ENCODE results near the gene COL4A2. TPM values are rescaled to one million over a fixed set of nuclear protein-coding genes. Genes with fewer than 3 reads are reported as not detected.

The COL4A2 gene
- total RNA-seq, 1 donor from 2014 or later = 511 TPM

DNA sequence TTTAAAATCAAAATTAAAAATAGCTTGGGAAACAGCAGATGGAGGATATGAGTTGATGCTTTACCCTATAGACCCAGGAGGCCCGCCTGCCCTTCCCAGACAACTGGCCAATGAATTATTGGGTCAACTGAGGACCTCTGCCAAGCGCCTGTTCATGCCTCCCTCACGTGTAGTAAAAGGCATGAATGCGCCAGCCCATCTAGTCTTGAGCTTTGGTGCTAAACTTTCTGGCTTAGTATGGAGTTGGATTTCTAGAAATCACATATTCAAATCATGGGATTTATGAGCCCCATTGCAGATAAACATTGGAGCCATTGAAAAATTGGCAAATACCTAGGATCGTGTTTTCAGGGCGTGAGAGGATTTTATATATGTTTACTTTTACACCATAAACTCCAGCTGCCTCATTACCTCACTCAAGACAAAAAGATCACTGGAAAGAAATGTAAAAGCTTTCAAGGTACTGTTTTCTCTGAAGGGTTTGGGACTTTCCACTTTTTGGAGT is 47.1 kb downstream of the COL4A2 start:
- no peak overlapping the region for H3K27ac ChIP-seq (ENCODE audit: low read depth, low read length)
- no peak overlapping the region for H3K9ac ChIP-seq (ENCODE audit: low read depth in 1 of 3, low read length in 3 of 3)
- peaks cover 0 to 5% (median 0%) of the 10 kb centered on the region in 3 donors for H3K27me3 ChIP-seq (ENCODE audit: control insufficient read depth in 3 of 3, insufficient read depth in 3 of 3, low read length in 3 of 3)
- H3K36me3 ChIP-seq (ENCODE audit: control insufficient read depth in 3 of 3, insufficient read depth in 3 of 3, low read length in 3 of 3) = peaks cover 0 to 3% (median 0%) of the 10 kb centered on the region in 3 donors
- H3K4me3 ChIP-seq (ENCODE audit: low read length in 3 of 3) = no peak overlapping the region
- H3K4me1 ChIP-seq (ENCODE audit: control insufficient read depth in 3 of 3, insufficient read depth in 3 of 3, low read length in 3 of 3) = peaks cover 6 to 24% (median 14%) of the 10 kb centered on the region in 3 donors
- H3K9me3 ChIP-seq (ENCODE audit: control insufficient read depth in 3 of 3, low read length in 3 of 3) = no peaks in the 10 kb centered on the region

DNA sequence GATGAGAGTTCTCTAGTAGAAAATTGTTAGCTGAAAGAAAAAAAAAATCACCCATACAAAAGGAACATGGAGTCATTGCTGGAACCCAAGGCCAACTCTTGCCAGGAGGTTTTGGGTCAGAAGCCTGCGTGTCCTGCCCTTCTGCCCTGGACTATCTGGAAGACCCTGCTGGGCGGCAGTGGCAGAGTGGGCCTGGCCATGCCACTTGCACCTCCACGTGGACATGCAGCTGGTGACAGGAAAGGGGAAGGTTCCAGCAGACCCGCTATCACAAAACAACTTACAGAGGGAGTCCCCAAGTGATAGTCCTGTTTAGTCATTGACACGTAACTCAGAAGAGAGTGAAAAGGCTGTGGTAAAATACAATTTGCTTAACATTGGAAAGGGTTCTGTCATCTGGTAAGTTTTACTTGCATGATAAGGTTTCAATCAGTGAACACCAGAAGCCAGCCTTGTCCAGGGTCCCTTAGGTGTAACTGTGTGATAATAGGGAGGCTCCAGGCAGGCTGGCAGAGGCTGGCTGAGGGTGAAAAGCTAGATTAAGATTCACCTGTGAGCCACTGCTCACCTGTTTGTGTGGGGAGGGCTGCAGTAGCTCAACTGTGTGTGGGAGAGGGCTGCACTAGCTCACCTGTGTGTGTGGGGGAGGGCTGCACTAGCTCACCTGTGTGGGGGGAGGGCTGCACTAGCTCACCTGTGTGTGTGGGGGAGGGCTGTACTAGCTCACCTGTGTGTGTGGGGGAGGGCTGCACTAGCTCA is 47.8 kb downstream of the COL4A2 start:
- no peak overlapping the region for H3K27ac ChIP-seq (ENCODE audit: low read depth, low read length)
- peaks cover 0 to 5% (median 0%) of the 10 kb centered on the region in 3 donors for H3K27me3 ChIP-seq (ENCODE audit: control insufficient read depth in 3 of 3, insufficient read depth in 3 of 3, low read length in 3 of 3)
- no peak overlapping the region for H3K4me3 ChIP-seq (ENCODE audit: low read length in 3 of 3)
- H3K4me1 ChIP-seq (ENCODE audit: control insufficient read depth in 3 of 3, insufficient read depth in 3 of 3, low read length in 3 of 3) = peaks cover 4 to 24% (median 14%) of the 10 kb centered on the region in 3 donors
- H3K36me3 ChIP-seq (ENCODE audit: control insufficient read depth in 3 of 3, insufficient read depth in 3 of 3, low read length in 3 of 3) = peaks cover 0 to 3% (median 0%) of the 10 kb centered on the region in 3 donors
- H3K9me3 ChIP-seq (ENCODE audit: control insufficient read depth in 3 of 3, low read length in 3 of 3) = no peaks in the 10 kb centered on the region
- H3K9ac ChIP-seq (ENCODE audit: low read depth in 1 of 3, low read length in 3 of 3) = no peak overlapping the region

DNA sequence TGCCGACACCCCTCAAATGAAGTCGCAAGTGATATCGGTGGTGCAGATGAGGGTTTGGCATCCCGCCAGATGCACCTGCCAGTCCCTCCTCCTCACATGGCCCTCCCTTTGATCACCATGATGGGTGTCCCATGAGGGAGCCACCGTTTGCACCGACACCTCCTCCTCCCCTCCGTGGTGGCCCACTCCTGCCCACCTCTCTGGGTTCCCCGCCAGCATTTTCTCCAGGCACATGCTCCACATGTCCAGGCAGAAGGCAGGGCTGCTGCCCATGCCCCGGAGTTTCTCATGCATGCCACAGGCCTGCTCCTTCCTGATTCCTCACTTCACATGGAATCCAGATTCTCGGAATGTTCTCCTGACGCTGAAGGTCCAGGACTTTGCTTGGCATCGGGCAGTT is 49.3 kb downstream of the COL4A2 start:
- peaks cover 7 to 23% (median 22%) of the 10 kb centered on the region in 3 donors for H3K4me1 ChIP-seq (ENCODE audit: control insufficient read depth in 3 of 3, insufficient read depth in 3 of 3, low read length in 3 of 3)
- H3K4me3 ChIP-seq (ENCODE audit: low read length in 3 of 3) = no peak overlapping the region
- no peaks in the 10 kb centered on the region for H3K9me3 ChIP-seq (ENCODE audit: control insufficient read depth in 3 of 3, low read length in 3 of 3)
- H3K36me3 ChIP-seq (ENCODE audit: control insufficient read depth in 3 of 3, insufficient read depth in 3 of 3, low read length in 3 of 3) = peaks cover 0 to 3% (median 0%) of the 10 kb centered on the region in 3 donors
- peaks cover 0 to 5% (median 0%) of the 10 kb centered on the region in 3 donors for H3K27me3 ChIP-seq (ENCODE audit: control insufficient read depth in 3 of 3, insufficient read depth in 3 of 3, low read length in 3 of 3)
- H3K9ac ChIP-seq (ENCODE audit: low read depth in 1 of 3, low read length in 3 of 3) = no peak overlapping the region
- H3K27ac ChIP-seq (ENCODE audit: low read depth, low read length) = no peak overlapping the region

DNA sequence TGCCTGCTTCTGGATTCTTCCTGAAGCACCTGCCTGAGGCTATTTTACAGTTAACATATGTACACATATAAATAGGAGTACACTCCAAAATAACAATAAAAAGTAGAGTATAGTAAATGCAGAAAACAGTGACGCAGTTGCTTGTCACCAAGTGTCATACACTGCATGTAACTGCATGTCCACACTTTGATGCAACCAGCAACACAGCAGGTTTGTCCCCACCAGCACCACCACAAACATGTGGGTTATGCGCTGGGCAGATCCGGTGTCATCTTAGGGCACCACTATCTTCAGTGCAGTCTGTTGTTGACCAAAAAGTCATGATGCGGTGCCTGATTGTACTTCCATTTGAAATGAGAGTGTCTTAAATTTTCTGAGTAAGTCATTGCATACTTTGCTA is 51.3 kb downstream of the COL4A2 start:
- no peaks in the 10 kb centered on the region for H3K9me3 ChIP-seq (ENCODE audit: control insufficient read depth in 3 of 3, low read length in 3 of 3)
- H3K27ac ChIP-seq (ENCODE audit: low read depth, low read length) = no peak overlapping the region
- H3K4me3 ChIP-seq (ENCODE audit: low read length in 3 of 3) = no peak overlapping the region
- H3K4me1 ChIP-seq (ENCODE audit: control insufficient read depth in 3 of 3, insufficient read depth in 3 of 3, low read length in 3 of 3) = peaks cover 14 to 23% (median 23%) of the 10 kb centered on the region in 3 donors
- H3K27me3 ChIP-seq (ENCODE audit: control insufficient read depth in 3 of 3, insufficient read depth in 3 of 3, low read length in 3 of 3) = peaks cover 0 to 5% (median 0%) of the 10 kb centered on the region in 3 donors
- no peak overlapping the region for H3K9ac ChIP-seq (ENCODE audit: low read depth in 1 of 3, low read length in 3 of 3)
- H3K36me3 ChIP-seq (ENCODE audit: control insufficient read depth in 3 of 3, insufficient read depth in 3 of 3, low read length in 3 of 3) = peaks cover 0 to 3% (median 0%) of the 10 kb centered on the region in 3 donors

DNA sequence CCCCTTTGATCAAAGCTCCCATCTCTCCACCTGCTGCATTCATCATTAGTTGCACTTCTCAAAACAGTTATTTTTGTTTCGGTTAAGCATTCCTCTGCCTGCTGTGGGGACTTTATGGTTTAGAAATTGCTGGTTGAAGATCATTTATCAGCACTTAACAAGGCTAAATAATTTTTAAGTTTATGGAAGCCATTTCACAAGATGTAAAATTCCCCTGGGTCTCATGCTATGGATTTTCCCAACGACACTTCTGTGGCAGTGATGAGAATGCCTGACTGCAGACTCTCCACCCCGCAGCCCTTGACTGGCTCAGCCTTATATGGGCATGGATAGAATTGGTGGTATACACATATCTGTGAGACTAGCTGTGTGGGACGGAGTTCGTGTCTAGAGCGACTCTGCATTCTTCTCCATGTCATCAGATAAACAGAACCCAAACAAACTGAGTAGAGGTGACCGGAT is 52.8 kb downstream of the COL4A2 start:
- Histone ChIP-seq H3K4me3 (ENCODE audit: low read length in 3 of 3) (no peak overlapping the region), H3K9me3 (ENCODE audit: control insufficient read depth in 3 of 3, low read length in 3 of 3) (no peaks in the 10 kb centered on the region), H3K36me3 (ENCODE audit: control insufficient read depth in 3 of 3, insufficient read depth in 3 of 3, low read length in 3 of 3) (peaks cover 0 to 3% (median 0%) of the 10 kb centered on the region in 3 donors), H3K4me1 (ENCODE audit: control insufficient read depth in 3 of 3, insufficient read depth in 3 of 3, low read length in 3 of 3) (peaks cover 14 to 23% (median 21%) of the 10 kb centered on the region in 3 donors), H3K27ac (ENCODE audit: low read depth, low read length) (peak overlapping the region; percentile 52), H3K9ac (ENCODE audit: low read depth in 1 of 3, low read length in 3 of 3) (no peak overlapping the region), H3K27me3 (ENCODE audit: control insufficient read depth in 3 of 3, insufficient read depth in 3 of 3, low read length in 3 of 3) (peaks cover 0 to 5% (median 0%) of the 10 kb centered on the region in 3 donors)

DNA sequence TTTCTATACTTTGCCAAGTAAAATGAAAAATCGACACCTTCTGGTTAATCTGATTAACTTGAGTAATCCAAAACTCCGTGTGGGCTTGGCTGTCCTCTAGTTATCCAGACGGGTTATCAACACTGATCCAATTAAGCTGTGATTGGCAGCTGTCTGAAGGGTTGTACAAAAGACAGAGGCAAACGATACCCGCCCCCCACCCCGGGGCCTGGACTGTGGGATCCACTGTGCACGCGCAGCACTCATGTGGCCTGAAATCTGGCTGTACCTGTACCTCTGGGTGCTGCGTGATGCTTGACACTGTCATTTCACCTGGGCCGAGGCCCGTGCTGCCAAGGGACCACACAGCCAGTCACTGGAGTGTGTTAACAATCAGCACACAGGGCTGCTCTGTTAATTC is 53.5 kb downstream of the COL4A2 start:
- Histone ChIP-seq H3K9me3 (ENCODE audit: control insufficient read depth in 3 of 3, low read length in 3 of 3) (no peaks in the 10 kb centered on the region), H3K9ac (ENCODE audit: low read depth in 1 of 3, low read length in 3 of 3) (no peak overlapping the region), H3K4me1 (ENCODE audit: control insufficient read depth in 3 of 3, insufficient read depth in 3 of 3, low read length in 3 of 3) (peaks cover 14 to 23% (median 21%) of the 10 kb centered on the region in 3 donors), H3K27me3 (ENCODE audit: control insufficient read depth in 3 of 3, insufficient read depth in 3 of 3, low read length in 3 of 3) (peaks cover 0 to 5% (median 0%) of the 10 kb centered on the region in 3 donors), H3K27ac (ENCODE audit: low read depth, low read length) (peak overlapping the region; percentile 52), H3K36me3 (ENCODE audit: control insufficient read depth in 3 of 3, insufficient read depth in 3 of 3, low read length in 3 of 3) (peaks cover 0 to 3% (median 0%) of the 10 kb centered on the region in 3 donors), H3K4me3 (ENCODE audit: low read length in 3 of 3) (no peak overlapping the region)

DNA sequence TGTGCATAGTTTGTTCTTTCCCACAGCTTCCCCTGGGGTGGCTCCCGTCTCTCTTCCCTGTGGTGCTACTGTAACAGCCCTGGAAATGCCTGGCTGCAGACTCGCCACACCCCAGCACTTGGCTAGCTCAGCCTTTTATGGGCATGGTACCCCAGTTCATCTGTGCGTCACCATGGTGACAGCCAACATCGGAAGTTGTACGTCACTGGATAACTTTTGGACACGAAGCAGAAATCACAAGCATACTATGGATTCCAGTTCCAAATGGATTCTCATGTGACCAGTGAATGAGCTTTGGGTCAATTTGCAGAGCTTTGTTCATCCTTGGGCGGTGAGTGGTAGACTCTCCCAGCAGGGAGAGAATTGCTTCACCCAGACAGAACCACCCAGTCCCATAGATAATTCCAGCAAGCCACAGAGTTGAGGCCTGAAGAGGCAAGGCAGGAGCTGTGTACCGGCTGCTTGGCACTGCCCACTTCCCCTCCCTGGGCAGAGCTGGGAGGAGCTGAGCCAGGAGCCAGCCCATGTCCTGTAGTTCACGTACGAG is 54.4 kb downstream of the COL4A2 start:
- peaks cover 14 to 18% (median 17%) of the 10 kb centered on the region in 3 donors for H3K4me1 ChIP-seq (ENCODE audit: control insufficient read depth in 3 of 3, insufficient read depth in 3 of 3, low read length in 3 of 3)
- peak overlapping the region; percentile 65 for H3K27ac ChIP-seq (ENCODE audit: low read depth, low read length)
- peak overlapping the region in 1 of 3 donors; percentile 55 for H3K9ac ChIP-seq (ENCODE audit: low read depth in 1 of 3, low read length in 3 of 3)
- peaks cover 0 to 5% (median 0%) of the 10 kb centered on the region in 3 donors for H3K27me3 ChIP-seq (ENCODE audit: control insufficient read depth in 3 of 3, insufficient read depth in 3 of 3, low read length in 3 of 3)
- H3K9me3 ChIP-seq (ENCODE audit: control insufficient read depth in 3 of 3, low read length in 3 of 3) = no peaks in the 10 kb centered on the region
- H3K36me3 ChIP-seq (ENCODE audit: control insufficient read depth in 3 of 3, insufficient read depth in 3 of 3, low read length in 3 of 3) = peaks cover 0 to 3% (median 0%) of the 10 kb centered on the region in 3 donors
- H3K4me3 ChIP-seq (ENCODE audit: low read length in 3 of 3) = no peak overlapping the region

DNA sequence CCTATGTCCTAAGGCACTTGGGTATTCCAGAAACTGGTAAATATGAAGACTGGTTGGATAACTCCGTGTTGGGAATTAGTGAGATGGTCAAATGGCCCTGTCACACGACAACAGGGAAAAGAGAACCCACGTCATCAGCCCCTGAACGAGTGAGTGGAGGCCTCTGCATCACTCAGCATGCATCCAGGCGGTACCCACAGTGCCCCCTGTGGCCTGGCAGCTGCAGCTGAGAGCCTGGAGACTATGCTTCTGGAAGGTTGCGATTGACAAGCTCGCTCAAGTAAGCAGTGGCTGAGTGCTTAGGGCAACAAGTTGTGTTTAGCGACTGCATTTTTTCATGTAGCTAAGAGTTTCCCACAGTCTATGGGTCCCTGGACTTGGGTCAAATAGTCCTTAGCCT is 55.9 kb downstream of the COL4A2 start:
- no peak overlapping the region for H3K4me3 ChIP-seq (ENCODE audit: low read length in 3 of 3)
- H3K27me3 ChIP-seq (ENCODE audit: control insufficient read depth in 3 of 3, insufficient read depth in 3 of 3, low read length in 3 of 3) = peaks cover 0 to 5% (median 0%) of the 10 kb centered on the region in 3 donors
- peaks cover 14 to 18% (median 17%) of the 10 kb centered on the region in 3 donors for H3K4me1 ChIP-seq (ENCODE audit: control insufficient read depth in 3 of 3, insufficient read depth in 3 of 3, low read length in 3 of 3)
- no peaks in the 10 kb centered on the region for H3K9me3 ChIP-seq (ENCODE audit: control insufficient read depth in 3 of 3, low read length in 3 of 3)
- no peak overlapping the region for H3K9ac ChIP-seq (ENCODE audit: low read depth in 1 of 3, low read length in 3 of 3)
- peaks cover 0 to 3% (median 0%) of the 10 kb centered on the region in 3 donors for H3K36me3 ChIP-seq (ENCODE audit: control insufficient read depth in 3 of 3, insufficient read depth in 3 of 3, low read length in 3 of 3)
- H3K27ac ChIP-seq (ENCODE audit: low read depth, low read length) = peak overlapping the region; percentile 65

DNA sequence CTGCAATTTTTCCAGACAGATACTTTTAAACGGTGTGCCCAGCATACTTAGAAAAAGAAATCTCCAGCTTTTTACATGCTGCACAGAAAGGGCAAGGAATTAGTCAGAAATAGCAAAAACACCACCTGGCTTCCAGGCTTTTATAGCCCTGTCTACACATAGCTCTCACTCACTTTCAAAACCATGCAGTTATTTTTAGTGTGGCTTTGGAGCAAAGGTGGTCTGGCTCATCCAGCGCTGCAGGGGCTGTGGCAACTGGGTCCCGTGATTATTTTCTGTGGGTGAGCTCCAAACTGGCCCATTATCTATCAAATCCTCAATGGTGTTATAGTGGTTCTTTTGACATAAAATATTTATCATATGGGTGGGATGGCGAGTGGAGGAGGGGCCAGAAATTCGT is 57.0 kb downstream of the COL4A2 start:
- H3K4me3 ChIP-seq (ENCODE audit: low read length in 3 of 3) = no peak overlapping the region
- peaks cover 14 to 18% (median 17%) of the 10 kb centered on the region in 3 donors for H3K4me1 ChIP-seq (ENCODE audit: control insufficient read depth in 3 of 3, insufficient read depth in 3 of 3, low read length in 3 of 3)
- H3K9ac ChIP-seq (ENCODE audit: low read depth in 1 of 3, low read length in 3 of 3) = no peak overlapping the region
- no peaks in the 10 kb centered on the region for H3K36me3 ChIP-seq (ENCODE audit: control insufficient read depth in 3 of 3, insufficient read depth in 3 of 3, low read length in 3 of 3)
- no peak overlapping the region for H3K27ac ChIP-seq (ENCODE audit: low read depth, low read length)
- H3K27me3 ChIP-seq (ENCODE audit: control insufficient read depth in 3 of 3, insufficient read depth in 3 of 3, low read length in 3 of 3) = peaks cover 0 to 5% (median 0%) of the 10 kb centered on the region in 3 donors
- no peaks in the 10 kb centered on the region for H3K9me3 ChIP-seq (ENCODE audit: control insufficient read depth in 3 of 3, low read length in 3 of 3)

DNA sequence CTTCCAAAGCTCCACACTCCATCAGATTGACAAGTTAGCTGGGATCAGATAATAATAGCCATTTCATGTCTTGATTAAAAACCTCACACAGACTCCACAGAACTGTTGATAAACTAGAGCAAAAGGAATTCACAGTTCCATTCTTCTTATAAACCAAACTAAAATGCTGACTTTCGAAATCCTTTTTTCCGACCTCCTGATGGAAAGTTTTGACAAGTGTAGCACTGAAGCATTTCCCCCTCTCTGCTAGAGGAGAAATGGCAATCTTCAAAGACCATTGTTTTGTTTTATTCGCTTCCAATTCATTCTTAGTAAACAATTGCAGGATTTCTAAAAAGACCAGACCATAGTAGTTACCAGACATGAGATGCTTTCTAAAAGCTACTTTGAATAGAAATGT is 58.8 kb downstream of the COL4A2 start:
- Histone ChIP-seq H3K9me3 (ENCODE audit: control insufficient read depth in 3 of 3, low read length in 3 of 3) (no peaks in the 10 kb centered on the region), H3K4me3 (ENCODE audit: low read length in 3 of 3) (no peak overlapping the region), H3K9ac (ENCODE audit: low read depth in 1 of 3, low read length in 3 of 3) (no peak overlapping the region), H3K4me1 (ENCODE audit: control insufficient read depth in 3 of 3, insufficient read depth in 3 of 3, low read length in 3 of 3) (peaks cover 8 to 10% (median 8%) of the 10 kb centered on the region in 3 donors), H3K36me3 (ENCODE audit: control insufficient read depth in 3 of 3, insufficient read depth in 3 of 3, low read length in 3 of 3) (no peaks in the 10 kb centered on the region), H3K27me3 (ENCODE audit: control insufficient read depth in 3 of 3, insufficient read depth in 3 of 3, low read length in 3 of 3) (peaks cover 0 to 5% (median 0%) of the 10 kb centered on the region in 3 donors), H3K27ac (ENCODE audit: low read depth, low read length) (no peak overlapping the region)

All from skeletal muscle tissue (tissue), 4 donors.